PC-3 (cell line): ENCODE data around the gene CCT6B. TPM values are rescaled to one million over a fixed set of nuclear protein-coding genes. Genes with fewer than 3 reads are reported as not detected.

Source experiments
- ATAC-seq: fragments of 200-7000 bp; cut with Tn5 transposase; 2 replicates; pipeline ENCODE4 v1.9.1; 2020; ENCODE audit warnings: mild to moderate bottlenecking, moderate library complexity
- BruUV-seq: library from RNA; stranded (reverse); fragments of 400-500 nt; replicated peaks from 2 replicates; lab custom pipeline; 2021; lab: Mats Ljungman, UMichigan
- CTCF ChIA-PET: fragments of 300-600 bp; sonication (Branson Sonifier 250); formaldehyde crosslinking; loops from one replicate; lab custom pipeline; 2022; ENCODE audit warnings: antibody characterized with exemption; lab: Charles Lee
- POLR2A ChIA-PET: fragments of 300-600 bp; sonication (Branson Sonifier 250); formaldehyde crosslinking; loops from one replicate; lab custom pipeline; 2022; ENCODE audit warnings: antibody characterized with exemption; ENCODE audit not compliant: unreplicated experiment; lab: Charles Lee
- DNase-seq: peaks from one replicate; pipeline ENCODE4 v3.0.0-alpha.2; 2015
- H2AFZ ChIP-seq: fragments of 300-600 bp; sonication (generic); 2 replicates; pipeline ENCODE4 v1.6.0; 2016; ENCODE audit warnings: antibody characterized with exemption, low read length
- H3F3A ChIP-seq: fragments of 300-600 bp; sonication (generic); one replicate; pipeline ENCODE4 v1.6.0; 2017; ENCODE audit warnings: antibody characterized with exemption, low read length, control low read depth, mild to moderate bottlenecking; ENCODE audit not compliant: unreplicated experiment
- H3K27ac ChIP-seq: fragments of 300-600 bp; sonication (generic); 2 replicates; pipeline ENCODE4 v1.5.1; 2016; ENCODE audit warnings: mild to moderate bottlenecking, low read length
- H3K27me3 ChIP-seq: fragments of 300-600 bp; sonication (generic); 2 replicates; pipeline ENCODE4 v1.6.1; 2016; ENCODE audit warnings: low read length, mixed read lengths
- H3K36me3 ChIP-seq: fragments of 300-600 bp; sonication (generic); 2 replicates; pipeline ENCODE4 v1.6.1; 2016; ENCODE audit warnings: low read depth, mixed run types, low read length, mixed read lengths
- H3K4me1 ChIP-seq: fragments of 300-600 bp; sonication (generic); 2 replicates; pipeline ENCODE4 v1.5.1; 2016; ENCODE audit warnings: low read length; ENCODE audit not compliant: insufficient read depth
- H3K4me2 ChIP-seq: fragments of 300-600 bp; sonication (generic); 2 replicates; pipeline ENCODE4 v1.6.0; 2016; ENCODE audit warnings: low read length
- H3K4me3 ChIP-seq: fragments of 300-600 bp; sonication (generic); 2 replicates; pipeline ENCODE4 v1.5.1; 2016; ENCODE audit warnings: mild to moderate bottlenecking, low read length, mixed read lengths
- H3K79me2 ChIP-seq: fragments of 300-600 bp; sonication (generic); 2 replicates; pipeline ENCODE4 v1.6.1; 2017; ENCODE audit warnings: low read length, mixed read lengths
- H3K9ac ChIP-seq: fragments of 300-600 bp; sonication (generic); 2 replicates; pipeline ENCODE4 v1.6.0; 2016; ENCODE audit warnings: mild to moderate bottlenecking, low read length
- H3K9me2 ChIP-seq: fragments of 300-600 bp; sonication (generic); replicated peaks from 2 replicates; pipeline ENCODE4 v1.6.1; 2016; ENCODE audit warnings: mixed run types, low read length, mixed read lengths
- H3K9me3 ChIP-seq: fragments of 300-600 bp; sonication (generic); 2 replicates; pipeline ENCODE4 v1.6.1; 2016; ENCODE audit warnings: low read length, mixed read lengths
- H4K20me1 ChIP-seq: fragments of 300-600 bp; sonication (generic); 2 replicates; pipeline ENCODE4 v1.6.1; 2016; ENCODE audit warnings: low read length, mixed read lengths
- CTCF ChIP-seq: fragments of 300-600 bp; sonication (generic); conservative IDR thresholded peaks from 2 replicates; pipeline ENCODE4 v1.5.1; 2017; ENCODE audit warnings: antibody characterized with exemption, low read depth, mild to moderate bottlenecking, low read length
- EZH2 ChIP-seq: fragments of 300-600 bp; sonication (generic); IDR thresholded peaks from one replicate; pipeline ENCODE4 v1.6.1; 2017; ENCODE audit warnings: antibody characterized with exemption, mild to moderate bottlenecking, low read length; ENCODE audit not compliant: unreplicated experiment
- EZH2phosphoT487 ChIP-seq: fragments of 300-600 bp; sonication (generic); IDR thresholded peaks from 2 replicates; pipeline ENCODE4 v1.6.1; 2018; ENCODE audit warnings: mild to moderate bottlenecking, antibody characterized with exemption, low read length, borderline replicate concordance
- intact Hi-C: fragments of 100-400 bp; cut with micrococcal nuclease; formaldehyde crosslinking; loops from 2 replicates; pipeline ENCODE4 v1.9.0; 2023
- total RNA-seq: library from RNA; depleted of rRNA; stranded (reverse); fragments of >200 nt; gene quantifications from 2 replicates; pipeline ENCODE4 v1.2.3, GENCODE V29; 2014

CCT6B gene
- total RNA-seq, 1 experiment from 2014 or later: 0.33 TPM

DNA sequence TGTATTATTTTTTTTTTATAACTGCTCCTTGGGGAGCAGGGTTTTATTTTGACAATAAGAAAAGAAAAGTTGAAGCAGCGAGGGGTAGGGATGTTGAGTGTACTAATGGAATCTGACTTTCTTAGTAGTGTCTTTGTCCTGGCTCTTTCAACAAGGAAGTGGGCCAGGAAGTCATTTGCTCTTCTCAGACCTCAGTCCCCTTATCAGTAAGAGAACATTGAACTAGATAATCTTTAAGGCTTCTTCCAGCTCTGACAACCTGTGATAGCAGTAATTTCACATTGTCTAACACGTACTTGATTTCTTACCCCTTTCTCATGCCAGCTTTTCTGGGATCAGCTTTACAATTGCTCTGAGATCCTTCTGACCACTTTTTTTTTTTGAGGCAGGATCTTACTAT, 27.4 kb upstream of the CCT6B start:
- H3K27me3 ChIP-seq: no peaks in the 10 kb centered on the region
- H3K4me3 ChIP-seq: no peak overlapping the region
- H3K4me2 ChIP-seq: no peak overlapping the region
- CTCF ChIA-PET: no interaction called here
- H3K9me3 ChIP-seq: no peaks in the 10 kb centered on the region
- no peaks in the 10 kb centered on the region for H4K20me1 ChIP-seq
- DNase-seq (no peak), ATAC-seq (no peak)
- H3K36me3 ChIP-seq: peaks cover 3% of the 10 kb centered on the region
- no TSS peak for BruUV-seq
- TF ChIP-seq EZH2phosphoT487 (no peak), CTCF (no peak), EZH2 (no peak)
- no peak overlapping the region for H3K9ac ChIP-seq
- no peak overlapping the region for H3K27ac ChIP-seq
- POLR2A ChIA-PET: no interaction called here
- H3K4me1 ChIP-seq: peaks cover 8% of the 10 kb centered on the region
- intact Hi-C loops: no loop called here
- H3K9me2 ChIP-seq: no peaks in the 10 kb centered on the region
- H2AFZ ChIP-seq: no peak overlapping the region
- H3K79me2 ChIP-seq: peaks cover 7% of the 10 kb centered on the region
- H3F3A ChIP-seq: no peaks in the 10 kb centered on the region

DNA sequence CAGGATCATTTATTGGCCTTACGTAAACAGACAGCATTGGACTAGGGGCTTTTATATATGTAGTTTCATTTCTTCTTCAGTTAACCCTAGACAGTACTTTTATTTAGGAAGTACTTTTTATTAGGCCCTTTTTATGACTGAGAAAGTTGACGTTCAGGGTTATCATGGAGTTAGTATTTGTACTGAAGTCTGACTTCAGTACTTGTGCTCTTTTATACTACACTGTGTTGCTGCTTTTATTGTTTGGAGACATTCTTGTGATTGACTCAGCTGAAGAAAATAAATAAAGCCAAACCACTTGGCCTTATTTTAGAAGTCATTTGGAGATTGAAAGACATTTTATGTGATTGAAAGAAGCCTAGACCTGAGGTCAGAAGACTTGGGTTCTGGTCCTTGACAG, 26.0 kb upstream of the CCT6B start:
- peaks cover 6% of the 10 kb centered on the region for H3K36me3 ChIP-seq

More for the DNA sequence above, 26.0 kb upstream of the CCT6B start:
- ChIA-PET POLR2A (no interaction called here), CTCF (no interaction called here)
- Histone ChIP-seq H3K9me3 (no peaks in the 10 kb centered on the region), H3F3A (no peaks in the 10 kb centered on the region), H3K27me3 (no peaks in the 10 kb centered on the region), H4K20me1 (no peaks in the 10 kb centered on the region), H3K9ac (no peak overlapping the region), H3K4me1 (peaks cover 8% of the 10 kb centered on the region), H3K79me2 (peaks cover 22% of the 10 kb centered on the region), H3K9me2 (no peaks in the 10 kb centered on the region), H3K27ac (no peak overlapping the region), H2AFZ (no peak overlapping the region), H3K4me2 (no peak overlapping the region), H3K4me3 (no peak overlapping the region)
- intact Hi-C loops: no loop called here
- ATAC-seq (peak; percentile 80), DNase-seq (no peak)
- TF ChIP-seq EZH2phosphoT487: no peak
- TF ChIP-seq EZH2: no peak
- TF ChIP-seq CTCF: no peak
- BruUV-seq: no TSS peak
